Psoas muscle (tissue), 8 donors: ENCODE results near the gene ZFP14. TPM values are rescaled to one million over a fixed set of nuclear protein-coding genes. Genes with fewer than 3 reads are reported as not detected.
"Not testable (repeated sequence)": the region's sequence is repeated elsewhere in the genome, so short reads cannot be mapped to it uniquely, and the experiment has no call there.

Experiments
- ATAC-seq, 4 donors: fragments of 200-7000 bp; cut with Tn5 transposase; one replicate each; pipeline ENCODE4 v1.9.1; 2020; ENCODE audit warnings: moderate library complexity in 3 of 4, mild to moderate bottlenecking in 2 of 4
- DNase-seq, 2 donors: peaks; one replicate each; pipeline ENCODE4 v3.0.0-alpha.2; 2020
- H3K27ac ChIP-seq: fragments of 200-600 bp; one replicate; pipeline ENCODE4 v1.8.0; 2022
- H3K27me3 ChIP-seq, 3 donors: fragments of 200-600 bp in 1 of 3; one replicate each; pipeline versions ENCODE4 v1.6.1 to v1.8.0; 2013 to 2022; ENCODE audit warnings: low read length in 2 of 3, mild to moderate bottlenecking in 2 of 3, moderate library complexity in 1 of 3; ENCODE audit not compliant: insufficient read depth in 3 of 3
- H3K36me3 ChIP-seq, 2 donors: fragments of 200-600 bp in 1 of 2; one replicate each; pipeline versions ENCODE4 v1.6.1 to v1.8.0; 2013 to 2022; ENCODE audit warnings: low read depth in 1 of 2, mild to moderate bottlenecking in 1 of 2, moderate library complexity in 1 of 2; ENCODE audit not compliant: insufficient read depth in 1 of 2
- H3K4me1 ChIP-seq: fragments of 200-600 bp; one replicate; pipeline ENCODE4 v1.8.0; 2022
- H3K4me3 ChIP-seq: fragments of 200-600 bp; one replicate; pipeline ENCODE4 v1.8.0; 2022; ENCODE audit warnings: mild to moderate bottlenecking
- H3K9me3 ChIP-seq: fragments of 200-600 bp; one replicate; pipeline ENCODE4 v1.8.0; 2022
- WGBS, 3 donors: extraction: QIAGEN DNeasy Blood & Tissue Kit; methylation state at CpG; one replicate each; pipeline versions ENCODE4 v1.1.6 to v1.1.7; 2013; 5-methylcytosine and 5-hydroxymethylcytosine counted together
- intact Hi-C, 2 donors: fragments of 100-400 bp; cut with DNase I; formaldehyde crosslinking; loops; one replicate each; pipeline versions ENCODE4 v1.11.0 to v1.14.2; 2022
- polyA plus RNA-seq, 3 donors: library from polyadenylated mRNA; stranded (reverse); fragments of 200-250 nt; gene quantifications; one replicate each; pipeline ENCODE4 v1.2.3, GENCODE V29; 2013
- total RNA-seq, 4 donors: library from RNA; stranded (reverse); fragmentation: NEBNext Ultra II Directional in 2 of 4; extraction: Animal tissue kit (Norgen Biotek cat#: 25700) in 2 of 4; gene quantifications; one replicate each; pipeline versions ENCODE4 v1.2.1 to v1.2.4, GENCODE V29; 2021 to 2023
- donor health status: healthy with polysubstance abuse.
- donor health status: DM: no; HTN: no; CAD: no; lungs with moderate emphysema.
- donor health status: Bipolar disorder and iron deficiency.
- donor health status: healthy.
- donor health status: DM: yes; HTN: yes; CAD: no.
- donor health status: DM: no; HTN: no; CAD: no.
- donor health status: DM: no; HTN: no; CAD: no.
- donor health status: DM: yes; HTN: yes; CAD: no.

Gene ZFP14
- total and polyA plus RNA-seq, 7 donors: 0.24 to 3.5 (median 0.87) TPM

GRCh38 chr19:36310416-36310990 is 68.5 kb downstream of the ZFP14 start:
- H3K36me3 ChIP-seq, DNase-seq, H3K27ac ChIP-seq, intact Hi-C loops, H3K4me3 ChIP-seq, H3K27me3 ChIP-seq, H3K4me1 ChIP-seq, ATAC-seq, H3K9me3 ChIP-seq: not testable (repeated sequence)
- WGBS, 3 donors: 85 to 94% (median 86%) methylated on average over 4 to 5 of the region's 5 CpGs

GRCh38 chr19:36309759-36310158 is 69.2 kb downstream of the ZFP14 start:
- H3K4me1 ChIP-seq, H3K36me3 ChIP-seq, H3K9me3 ChIP-seq, intact Hi-C loops, DNase-seq, H3K27ac ChIP-seq, H3K27me3 ChIP-seq, ATAC-seq: not testable (repeated sequence)
- H3K4me3 ChIP-seq: peak overlapping the region; percentile 57
- 35 to 63% (median 50%) methylated on average over 10 to 21 of the region's 23 CpGs for WGBS, 3 donors

DNA sequence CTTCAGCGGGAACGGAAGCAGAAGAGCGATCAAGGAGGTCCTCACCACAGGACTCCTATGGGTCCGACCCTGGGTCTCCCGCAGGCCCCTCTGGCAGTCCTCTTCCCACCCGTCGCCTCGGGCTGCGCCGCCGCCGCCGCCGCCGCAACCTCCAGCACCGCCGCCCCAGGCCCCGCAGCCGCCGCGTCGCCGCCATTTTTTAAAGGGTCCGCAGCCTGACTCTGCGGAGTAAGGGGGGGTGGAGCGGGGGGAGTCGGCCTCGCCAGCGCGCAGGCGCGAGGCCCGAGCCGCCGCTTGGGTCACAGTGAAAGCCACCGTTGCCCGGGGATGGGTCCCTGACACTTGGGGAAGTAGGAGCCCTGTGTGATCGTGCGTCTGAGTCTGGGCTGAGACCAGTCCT is 69.7 kb downstream of the ZFP14 start:
- intact Hi-C loops, ATAC-seq, H3K4me1 ChIP-seq, H3K36me3 ChIP-seq, DNase-seq, H3K9me3 ChIP-seq, H3K27ac ChIP-seq, H3K27me3 ChIP-seq: not testable (repeated sequence)
- H3K4me3 ChIP-seq: peak overlapping the region; percentile 57
- 86 to 89% (median 88%) methylated on average over 21 to 28 of the region's 39 CpGs for WGBS, 3 donors

DNA sequence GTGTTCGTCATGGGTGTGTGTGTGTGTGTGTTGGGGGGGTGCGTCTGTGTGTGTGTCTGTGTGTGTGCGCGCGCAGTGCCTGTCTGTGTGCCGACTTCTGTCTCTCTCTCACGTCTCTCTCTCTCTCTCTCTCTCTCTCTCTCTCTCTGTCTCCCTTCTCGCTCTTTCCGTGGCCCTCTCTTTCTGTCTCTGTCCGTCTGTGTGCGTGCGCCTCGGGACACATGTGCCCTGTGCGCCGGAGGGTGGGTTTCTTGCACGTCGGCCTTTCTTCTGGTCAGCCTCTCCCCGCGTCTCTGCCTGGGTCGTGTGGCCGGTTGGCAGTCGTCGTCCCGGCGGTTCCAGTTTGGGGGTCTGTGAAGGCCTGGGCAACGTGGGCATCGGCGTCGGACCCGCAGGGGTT is 86.7 kb downstream of the ZFP14 start:
- H3K27me3 ChIP-seq, intact Hi-C loops, H3K4me3 ChIP-seq, H3K27ac ChIP-seq, H3K9me3 ChIP-seq, H3K36me3 ChIP-seq, ATAC-seq, H3K4me1 ChIP-seq, DNase-seq: not testable (repeated sequence)
- WGBS, 3 donors: 89 to 98% methylated on average over 10 of the region's 30 CpGs; no CpG with 5 or more reads in 1 of the 3 donors

Other genes starting within 250 kb of the ZFP14 start
- gene CAPNS1, start 239.1 kb downstream of the ZFP14 start, total RNA-seq: 100 to 1,000 TPM; 465 to 626 (median 571) TPM
- gene CAPNS1, start 239.1 kb downstream of the ZFP14 start, polyA plus RNA-seq: 100 to 1,000 TPM; 464 to 484 (median 475) TPM
- 1,000 to 10,000 TPM; 1,453 to 1,741 (median 1,623) TPM for gene COX7A1, start 226.8 kb downstream of the ZFP14 start, total RNA-seq
- gene COX7A1, start 226.8 kb downstream of the ZFP14 start, polyA plus RNA-seq: 1,000 to 10,000 TPM in 1 of 3 donors, 100 to 1,000 TPM in 2; 571 to 1,031 (median 717) TPM
- gene ZNF565, start 164.5 kb downstream of the ZFP14 start, total RNA-seq: 1 to 10 TPM; 2.5 to 4.1 (median 3.6) TPM
- 1 to 10 TPM; 3.1 to 6.0 (median 3.6) TPM for gene ZNF565, start 164.5 kb downstream of the ZFP14 start, polyA plus RNA-seq
- gene ZNF146, start 164.1 kb downstream of the ZFP14 start, total RNA-seq: 10 to 100 TPM; 31.2 to 78.4 (median 65.7) TPM
- gene ZNF146, start 164.1 kb downstream of the ZFP14 start, polyA plus RNA-seq: 100 to 1,000 TPM in 1 of 3 donors, 10 to 100 TPM in 2; 30.5 to 114 (median 39.6) TPM
- 1 to 10 TPM in 3 of 4 donors, under 1 TPM in 1; 0.55 to 2.1 (median 1.4) TPM for gene ZFP82, start 39.4 kb upstream of the ZFP14 start, total RNA-seq
- gene ZFP82, start 39.4 kb upstream of the ZFP14 start, polyA plus RNA-seq: 1 to 10 TPM in 2 of 3 donors, under 1 TPM in 1; 1.00 to 1.2 (median 1.1) TPM
- gene ZNF566, start 110.4 kb upstream of the ZFP14 start, total RNA-seq: 1 to 10 TPM; 5.2 to 8.0 (median 6.1) TPM
- gene ZNF566, start 110.4 kb upstream of the ZFP14 start, polyA plus RNA-seq: 1 to 10 TPM; 2.4 to 9.0 (median 2.9) TPM
- gene ZNF260, start 149.1 kb upstream of the ZFP14 start, total RNA-seq: 1 to 10 TPM; 2.5 to 5.1 (median 3.7) TPM
- gene ZNF260, start 149.1 kb upstream of the ZFP14 start, polyA plus RNA-seq: 1 to 10 TPM; 1.2 to 5.6 (median 1.9) TPM
- 10 to 100 TPM in 1 of 4 donors, 1 to 10 TPM in 3; 6.1 to 10.4 (median 8.1) TPM for gene ZNF529, start 194.1 kb upstream of the ZFP14 start, total RNA-seq
- 1 to 10 TPM; 2.3 to 5.4 (median 3.1) TPM for gene ZNF529, start 194.1 kb upstream of the ZFP14 start, polyA plus RNA-seq
- gene ZNF382, start 226.1 kb upstream of the ZFP14 start, total RNA-seq: 1 to 10 TPM in 3 of 4 donors, under 1 TPM in 1; 0.61 to 6.7 (median 2.4) TPM
- 1 to 10 TPM in 2 of 3 donors, under 1 TPM in 1; 0.77 to 1.5 (median 1.2) TPM for gene ZNF382, start 226.1 kb upstream of the ZFP14 start, polyA plus RNA-seq